ENCODE results near the gene ZNF746.

DNA sequence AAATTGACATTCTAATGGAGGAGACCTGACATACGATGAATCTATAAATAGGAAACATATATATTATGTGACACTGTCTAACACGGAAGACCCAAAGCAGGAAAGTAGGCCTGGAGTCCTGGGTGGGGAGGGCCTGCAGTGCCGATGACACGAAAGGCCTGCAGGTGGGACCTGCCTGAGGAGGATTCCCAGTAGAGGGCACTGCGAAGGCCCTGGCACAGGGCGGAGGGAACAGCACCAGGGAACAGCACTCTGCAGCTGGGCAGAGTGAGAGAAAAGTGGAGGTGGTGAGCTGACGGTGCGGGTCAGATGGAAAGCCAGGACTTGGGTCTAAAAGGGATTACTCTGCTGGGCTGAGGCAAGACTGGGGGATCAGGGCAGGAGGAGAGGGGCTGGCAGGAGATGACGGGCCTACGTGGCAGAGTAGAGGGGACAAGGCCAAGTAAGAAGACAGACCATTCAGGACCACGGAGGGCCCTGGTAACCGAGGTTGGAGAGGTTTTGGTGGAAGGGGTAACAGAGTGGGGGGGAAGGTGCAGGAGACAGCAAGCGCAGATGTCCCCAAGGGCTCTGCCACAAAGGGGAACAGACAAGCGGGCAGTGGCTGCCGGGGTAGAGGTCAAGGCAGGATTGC, 8.1 kb downstream of the ZNF746 start:
- TF ChIP-seq ZNF740 (CRISPR knock-in tag; IDR thresholded peaks at IDR 0.05): no peak
- no peak for TF ChIP-seq MTF1 (CRISPR knock-in tag; IDR thresholded peaks at IDR 0.05)
- TF ChIP-seq MEF2D (CRISPR knock-in tag; IDR thresholded peaks at IDR 0.05): no peak
- no peak for TF ChIP-seq SRSF9 (IDR thresholded peaks at IDR 0.05; ENCODE audit: borderline replicate concordance, insufficient read depth, low read depth, low read length, poor library complexity, severe bottlenecking)
- no peak for TF ChIP-seq ZNF232 (CRISPR knock-in tag; IDR thresholded peaks at IDR 0.05; ENCODE audit: borderline replicate concordance)
- no peak for TF ChIP-seq ZNF460 (CRISPR knock-in tag; IDR thresholded peaks at IDR 0.05; ENCODE audit: borderline replicate concordance)
- TF ChIP-seq SALL2 (CRISPR knock-in tag; IDR thresholded peaks at IDR 0.05): no peak
- TF ChIP-seq CEBPB (IDR thresholded peaks at IDR 0.05; ENCODE audit: borderline replicate concordance, low read depth, low read length): no peak
- TF ChIP-seq ZSCAN21 (CRISPR knock-in tag; IDR thresholded peaks at IDR 0.05; ENCODE audit: borderline replicate concordance): no peak
- TF ChIP-seq DR1 (CRISPR knock-in tag; IDR thresholded peaks at IDR 0.05): no peak
- no peak for TF ChIP-seq MTA3 (CRISPR knock-in tag; IDR thresholded peaks at IDR 0.05)
